DMS153 treated with DMSO at 0.1 percent for 48 hours (cell line): Measurements from ENCODE around the gene ESRRA.

Source experiments
- DNase-seq: peaks from one replicate; lab custom pipeline; 2025; ENCODE audit not compliant: unreplicated experiment; lab: John Stamatoyannopoulos, UW

ESRRA gene

DNA sequence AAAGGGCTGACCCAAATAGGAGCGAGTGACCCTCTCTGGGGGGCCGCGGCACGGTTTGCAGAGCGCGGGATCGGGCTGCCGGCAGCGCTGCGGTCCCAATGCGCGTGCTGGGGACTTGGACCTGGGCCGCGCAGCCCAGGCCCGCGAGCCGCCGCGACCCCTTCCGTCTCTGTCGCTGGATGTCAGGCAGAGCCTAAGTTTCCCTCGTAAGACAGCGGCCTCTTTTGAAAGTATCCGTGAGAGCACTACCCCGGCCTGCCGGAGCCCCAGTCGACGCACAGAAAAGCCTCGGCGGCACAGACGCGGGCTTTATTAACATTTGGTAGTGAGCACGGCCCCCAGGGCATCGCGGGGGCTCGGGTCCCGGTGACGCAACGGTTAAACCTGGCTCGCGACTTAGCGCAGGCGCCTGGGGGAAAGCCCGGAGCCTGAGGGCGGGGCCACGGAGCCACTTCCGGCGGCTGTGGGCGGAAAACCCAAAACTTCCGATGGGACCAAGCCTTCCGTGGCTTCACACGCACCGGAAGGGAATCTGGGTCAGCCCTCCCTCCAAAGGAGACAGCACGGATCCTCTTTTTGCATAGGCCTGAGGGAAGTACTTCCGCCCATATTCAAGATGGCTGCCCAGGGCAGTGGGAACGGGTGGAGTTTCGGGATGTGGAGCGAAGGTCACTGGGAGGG is 35.6 kb upstream of the ESRRA start:
- DNase-seq: peak; percentile 98

DNA sequence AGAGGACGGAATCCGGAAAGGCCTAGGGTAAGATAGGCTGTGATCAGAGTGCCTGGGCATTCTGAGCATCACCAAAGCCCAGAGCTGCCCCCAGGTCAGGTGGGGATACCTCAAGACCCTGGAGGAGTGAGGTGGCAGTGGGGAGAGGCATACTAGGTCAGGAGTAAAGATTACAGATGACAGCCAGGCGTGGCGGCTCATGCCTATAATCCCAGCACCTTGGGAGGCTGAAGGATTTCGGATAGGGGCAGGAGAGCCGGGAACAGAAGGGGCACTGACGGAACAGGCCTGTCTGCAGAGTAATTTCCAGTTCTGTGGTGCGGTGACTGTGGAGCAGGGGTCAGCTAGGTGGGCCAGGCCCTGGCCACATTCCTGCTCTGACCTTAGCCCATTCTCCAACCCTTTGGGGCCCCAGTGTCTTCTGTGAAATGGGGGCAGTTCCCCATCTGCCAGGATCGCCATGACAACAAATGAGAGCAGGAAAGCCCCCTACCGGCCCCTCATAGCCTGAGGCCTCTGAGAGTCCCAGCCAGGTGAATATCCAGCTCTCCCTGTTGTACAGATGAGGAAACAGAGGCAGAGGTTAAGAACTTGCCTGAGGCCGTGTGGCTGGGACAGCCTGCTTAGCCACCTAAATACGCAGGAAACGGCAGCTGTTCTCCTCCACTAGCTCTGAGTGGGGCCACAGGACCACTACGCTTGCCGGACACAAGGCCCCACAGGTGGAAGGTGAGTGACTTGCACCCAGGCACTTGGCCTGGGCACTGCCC is 30.1 kb upstream of the ESRRA start:
- DNase-seq: no peak

DNA sequence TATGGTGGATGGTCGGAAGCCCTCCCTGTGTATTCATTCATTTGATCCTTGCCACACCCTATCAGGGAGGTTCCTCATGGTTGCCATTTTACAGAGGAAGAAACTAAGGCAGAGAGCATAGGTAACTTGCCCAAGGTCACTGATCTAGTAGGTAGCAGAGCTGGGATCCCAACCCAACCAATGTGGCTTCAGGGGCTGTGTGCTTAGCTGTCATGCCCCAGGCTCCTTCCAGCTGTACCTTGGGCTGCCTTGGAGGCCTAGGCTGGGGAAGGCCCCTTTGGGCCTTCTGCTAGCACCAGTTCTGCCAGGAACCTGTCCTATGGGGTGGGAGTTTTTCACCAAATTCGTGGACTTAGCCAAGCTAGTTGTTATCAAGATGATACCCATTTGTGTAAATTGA is 29.5 kb upstream of the ESRRA start:
- DNase-seq: no peak

DNA sequence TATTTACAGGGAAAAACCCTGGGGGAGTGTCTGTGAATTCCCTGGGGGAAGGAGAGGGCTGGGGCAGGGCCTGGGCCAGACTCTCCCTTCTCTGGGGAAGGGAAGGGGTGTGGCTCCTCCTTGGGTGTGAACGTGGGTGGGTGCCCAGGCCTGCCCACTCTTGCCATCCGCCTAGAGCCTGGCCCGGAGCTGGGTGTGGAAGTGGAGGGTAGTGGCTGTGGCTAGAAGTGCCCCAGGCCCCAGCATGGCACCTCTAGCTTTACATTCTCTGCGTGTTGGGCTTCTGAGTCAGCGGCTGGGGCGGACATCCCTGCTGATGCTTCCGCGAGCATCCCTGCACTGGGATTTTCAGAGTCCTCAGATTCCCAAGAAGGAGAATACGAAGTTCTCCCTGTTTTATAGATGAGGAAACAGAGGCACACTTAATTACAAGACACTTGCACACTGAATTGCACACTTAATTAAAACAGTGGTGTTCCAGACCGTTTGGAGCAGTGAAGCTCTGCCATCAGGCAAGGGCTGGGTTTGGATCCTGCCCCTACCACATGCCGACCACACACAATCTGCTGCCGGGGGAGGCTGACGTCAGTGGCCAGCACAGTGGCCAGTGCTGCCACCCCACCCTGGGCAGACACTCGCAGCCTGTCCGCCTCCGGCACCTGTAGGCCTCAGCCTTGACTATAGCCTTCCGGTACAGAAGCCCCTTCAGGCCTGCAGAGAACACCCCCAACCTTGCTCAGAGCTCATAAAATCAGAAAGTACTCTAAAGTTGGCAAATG is 28.5 kb upstream of the ESRRA start:
- no peak for DNase-seq

DNA sequence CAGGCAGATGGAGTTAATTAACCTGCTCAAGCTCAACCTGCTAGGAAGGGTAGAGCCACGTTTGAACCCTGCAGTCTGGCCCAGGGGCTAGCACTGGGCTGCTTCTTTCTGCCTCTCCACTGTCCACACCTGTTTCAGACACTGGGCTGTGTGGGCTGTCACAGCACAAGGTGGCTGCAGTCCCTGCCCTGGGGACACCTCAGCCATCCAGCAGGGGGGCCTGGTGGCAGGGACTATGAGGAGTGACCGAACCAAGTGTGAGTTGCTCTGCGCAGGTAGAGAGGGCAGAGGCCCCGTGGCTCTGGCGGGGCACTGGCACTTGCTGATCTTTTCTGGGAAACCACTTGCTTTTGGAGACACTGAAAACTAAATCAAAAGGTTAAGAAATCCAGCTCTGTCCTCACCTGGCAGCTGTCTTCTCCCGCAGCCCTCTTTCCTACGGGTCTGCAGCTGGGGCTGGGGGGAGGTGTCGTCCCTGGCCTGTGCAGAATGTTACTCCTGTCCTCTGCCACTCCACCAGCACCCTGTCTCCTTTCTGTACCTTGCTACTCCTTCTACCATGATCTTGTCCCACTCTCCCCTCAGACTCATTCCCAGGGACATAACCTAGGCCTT is 26.6 kb upstream of the ESRRA start:
- no peak for DNase-seq

DNA sequence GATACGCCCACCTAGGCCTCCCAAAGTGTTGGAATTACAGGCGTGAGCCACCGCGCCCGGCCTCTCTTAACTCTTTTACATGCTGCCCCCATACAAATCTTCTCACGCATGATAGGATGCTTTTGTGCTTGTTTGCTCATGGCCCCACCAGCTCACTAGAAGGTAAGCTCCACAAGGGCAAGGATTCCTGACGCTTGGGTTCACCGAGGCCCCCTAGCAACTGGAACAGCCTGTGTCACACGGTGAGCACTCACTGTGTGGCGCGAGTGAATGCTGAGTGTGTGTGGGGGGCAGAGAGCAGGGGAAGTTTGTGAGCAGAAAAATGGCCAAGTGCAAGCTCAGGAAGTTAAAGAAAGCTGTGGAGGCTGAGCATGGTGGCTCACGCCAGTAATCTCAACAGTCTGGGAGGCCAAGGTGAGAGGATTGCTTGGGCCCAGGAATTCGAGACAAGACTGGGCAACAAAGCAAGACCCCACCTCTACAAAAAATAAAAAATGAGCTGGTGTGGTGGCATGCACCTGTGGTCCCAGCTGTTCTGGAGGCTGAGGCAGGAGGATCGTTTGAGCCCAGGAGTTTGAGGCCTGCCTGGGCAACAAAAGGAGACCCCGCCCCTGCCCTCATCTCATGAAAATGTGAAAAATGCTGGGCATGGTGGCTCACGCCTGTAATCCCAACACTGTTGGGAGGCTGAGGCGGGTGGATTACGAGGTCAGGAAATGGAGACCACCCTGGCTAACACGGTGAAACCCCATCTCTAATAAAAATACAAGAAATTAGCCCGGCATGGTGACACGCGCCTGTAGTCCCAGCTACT is 23.2 kb upstream of the ESRRA start:
- DNase-seq: no peak

DNA sequence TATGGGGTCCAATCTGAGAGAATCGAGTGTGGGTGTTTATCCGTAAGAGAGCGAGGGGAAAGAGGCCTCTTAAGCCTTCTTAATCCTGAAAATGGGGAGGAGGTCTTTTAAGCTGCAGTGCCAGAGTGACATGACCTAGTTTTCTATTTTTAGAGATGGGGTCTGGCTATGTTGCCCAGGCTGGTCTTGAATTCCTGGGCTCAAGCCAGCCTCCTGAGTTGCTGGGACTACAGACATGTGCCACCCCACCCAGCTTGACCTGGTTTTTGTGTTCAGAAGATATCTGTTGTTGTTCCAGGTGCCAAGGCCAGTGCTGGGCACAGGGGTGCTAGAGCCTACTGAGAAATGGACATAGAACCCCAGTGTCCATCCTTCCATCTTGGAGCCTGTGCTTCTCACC is 22.2 kb upstream of the ESRRA start:
- DNase-seq: no peak

DNA sequence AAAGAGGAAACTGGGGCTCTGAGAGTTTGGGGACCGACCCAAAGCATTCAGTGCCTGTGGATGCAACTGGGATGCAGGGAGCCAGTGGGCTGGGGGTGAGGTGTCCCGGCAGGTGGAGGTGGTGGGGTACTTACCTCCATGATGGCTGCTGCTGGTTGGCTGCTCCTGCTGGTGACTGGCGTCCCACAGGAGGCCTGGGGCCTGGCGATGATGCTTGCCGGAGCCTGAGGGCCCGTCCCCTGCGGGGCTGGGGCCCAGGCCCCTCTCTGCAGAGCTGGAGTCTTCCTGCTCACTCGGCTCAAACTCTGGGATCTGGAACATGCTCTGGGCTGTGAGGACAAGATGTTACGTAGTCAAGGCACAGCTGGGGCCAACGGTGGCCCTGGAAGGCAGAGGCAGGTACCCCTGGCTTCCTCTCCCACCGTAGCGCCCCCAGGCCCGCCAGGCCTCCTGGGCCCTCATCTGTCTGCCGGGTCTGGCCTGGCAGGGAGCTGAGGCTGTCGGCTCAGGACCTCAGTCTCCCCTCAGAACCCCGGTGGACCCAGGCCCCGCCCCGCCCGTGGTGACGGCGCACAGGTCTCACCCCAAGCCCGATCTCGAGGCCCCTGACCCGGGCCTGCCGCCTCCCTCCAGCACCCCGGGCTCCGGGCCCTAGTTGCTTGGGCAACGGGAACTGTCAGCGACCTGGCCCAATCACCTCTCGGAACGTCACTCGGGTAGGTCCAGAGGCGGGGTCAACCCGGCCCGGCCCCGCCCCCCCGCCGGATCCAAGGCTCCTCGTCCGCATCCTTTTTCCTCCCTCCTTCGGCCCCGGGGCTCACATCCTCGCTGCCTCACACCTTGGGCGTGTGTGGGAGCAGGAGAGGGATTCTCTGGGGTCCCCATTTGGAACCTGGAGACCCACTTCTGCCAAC is 21.0 kb upstream of the ESRRA start, which contains the start of gene BAD:
Gene BAD, minus strand, starts transcription at position 618 of the 914 bp plus-strand sequence. Its CDS starts 297 bp downstream, at position 321.
- peak; percentile 84 for DNase-seq

DNA sequence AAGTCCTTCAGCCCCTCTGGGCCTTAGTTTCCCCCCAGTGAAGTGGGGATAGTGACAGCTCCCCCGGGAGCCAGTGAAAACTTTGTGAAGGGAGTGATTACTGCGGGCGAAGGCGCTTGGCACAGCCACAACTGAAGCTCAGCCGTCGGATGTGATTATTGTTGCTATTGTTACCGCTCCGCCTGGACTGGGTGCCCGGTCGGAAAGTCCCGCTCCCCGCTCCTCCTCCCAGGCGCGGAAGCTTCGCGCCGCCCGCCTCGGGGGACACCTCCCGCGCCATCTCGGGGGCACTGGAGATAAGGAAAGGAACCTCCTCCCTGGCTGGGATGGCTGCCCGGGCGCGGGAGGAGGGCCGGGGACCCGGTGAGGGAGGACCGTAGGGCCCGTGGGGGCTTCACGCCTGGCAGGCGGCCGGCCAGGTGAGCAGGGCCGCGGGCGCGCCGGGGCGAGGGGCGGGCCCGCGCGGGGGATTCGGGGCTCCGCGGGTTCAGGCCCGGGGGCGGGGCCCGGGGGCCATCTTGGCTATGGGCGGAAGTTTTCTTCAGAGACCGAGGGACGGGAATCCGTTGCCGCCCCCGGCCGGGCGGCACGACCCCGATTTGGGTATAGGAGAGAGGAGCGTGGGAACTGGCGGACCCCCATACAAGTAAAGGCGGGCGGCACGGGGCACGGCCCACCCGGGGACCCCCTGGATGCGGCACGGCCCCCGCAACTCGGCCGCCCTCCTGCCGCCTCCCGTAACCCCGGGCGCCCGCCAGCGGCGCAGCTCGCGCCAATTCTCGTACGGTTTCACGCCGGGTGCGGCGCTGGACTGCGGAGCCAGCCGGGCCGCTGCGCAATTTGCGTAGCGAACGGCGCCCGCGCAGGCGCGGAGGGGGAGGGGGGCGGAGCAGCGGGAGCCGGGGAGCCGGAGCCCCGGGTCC is 20.1 kb upstream of the ESRRA start, which contains the start of gene GPR137:
Gene GPR137, plus strand, starts transcription at position 887 of the 923 bp plus-strand sequence. CDS start 677 bp downstream, outside the sequence.
- DNase-seq: peak; percentile 68

DNA sequence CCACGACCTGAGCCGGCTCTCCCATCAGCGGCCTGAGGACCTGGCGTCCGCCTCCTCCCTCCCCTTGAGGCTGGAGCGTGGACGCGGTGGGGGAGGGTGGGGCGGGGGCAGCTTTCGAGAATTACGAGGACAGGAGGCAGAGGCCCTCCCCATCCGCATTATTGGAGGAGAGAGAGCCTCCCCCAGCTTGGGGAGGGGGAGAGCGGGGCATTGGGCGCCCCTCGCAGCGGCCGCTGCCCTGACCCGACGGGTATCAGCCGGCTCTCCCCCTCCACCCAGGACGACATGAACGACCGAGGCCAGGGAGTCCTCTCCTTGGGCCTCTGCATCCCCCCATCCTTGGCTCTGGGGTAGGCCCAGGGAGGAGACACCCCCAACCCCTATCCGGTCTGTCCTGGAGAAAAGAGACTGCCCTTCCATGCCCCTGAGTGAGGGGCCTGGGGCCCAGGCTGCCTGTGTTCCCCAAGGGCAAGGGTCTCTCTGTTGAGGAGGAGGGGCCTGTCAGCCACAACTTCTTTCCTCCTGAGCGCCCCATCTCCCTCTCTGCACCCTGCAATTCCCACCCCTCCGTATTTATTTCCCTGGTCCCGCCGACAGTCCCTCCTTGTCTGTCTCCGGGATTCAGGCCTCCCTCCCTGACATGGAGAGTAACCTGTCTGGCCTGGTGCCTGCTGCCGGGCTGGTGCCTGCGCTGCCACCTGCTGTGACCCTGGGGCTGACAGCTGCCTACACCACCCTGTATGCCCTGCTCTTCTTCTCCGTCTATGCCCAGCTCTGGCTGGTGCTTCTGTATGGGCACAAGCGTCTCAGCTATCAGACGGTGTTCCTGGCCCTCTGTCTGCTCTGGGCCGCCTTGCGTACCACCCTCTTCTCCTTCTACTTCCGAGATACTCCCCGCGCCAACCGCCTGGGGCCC is 19.2 kb upstream of the ESRRA start:
- peak; percentile 25 for DNase-seq

DNA sequence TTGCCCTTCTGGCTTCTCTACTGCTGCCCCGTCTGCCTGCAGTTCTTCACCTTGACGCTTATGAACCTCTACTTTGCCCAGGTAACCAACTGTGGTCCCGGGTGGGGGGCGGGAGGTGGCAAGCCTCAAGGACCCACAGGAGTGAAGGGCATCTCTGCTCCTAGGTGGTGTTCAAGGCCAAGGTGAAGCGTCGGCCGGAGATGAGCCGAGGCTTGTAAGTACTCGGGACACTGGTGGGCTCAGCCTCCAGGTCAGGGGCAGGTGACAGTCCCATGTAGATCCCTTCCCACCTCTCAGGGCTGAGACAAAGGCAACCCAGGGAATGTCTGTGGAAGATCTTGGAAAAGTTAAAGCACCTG is 18.5 kb upstream of the ESRRA start:
- DNase-seq: no peak

DNA sequence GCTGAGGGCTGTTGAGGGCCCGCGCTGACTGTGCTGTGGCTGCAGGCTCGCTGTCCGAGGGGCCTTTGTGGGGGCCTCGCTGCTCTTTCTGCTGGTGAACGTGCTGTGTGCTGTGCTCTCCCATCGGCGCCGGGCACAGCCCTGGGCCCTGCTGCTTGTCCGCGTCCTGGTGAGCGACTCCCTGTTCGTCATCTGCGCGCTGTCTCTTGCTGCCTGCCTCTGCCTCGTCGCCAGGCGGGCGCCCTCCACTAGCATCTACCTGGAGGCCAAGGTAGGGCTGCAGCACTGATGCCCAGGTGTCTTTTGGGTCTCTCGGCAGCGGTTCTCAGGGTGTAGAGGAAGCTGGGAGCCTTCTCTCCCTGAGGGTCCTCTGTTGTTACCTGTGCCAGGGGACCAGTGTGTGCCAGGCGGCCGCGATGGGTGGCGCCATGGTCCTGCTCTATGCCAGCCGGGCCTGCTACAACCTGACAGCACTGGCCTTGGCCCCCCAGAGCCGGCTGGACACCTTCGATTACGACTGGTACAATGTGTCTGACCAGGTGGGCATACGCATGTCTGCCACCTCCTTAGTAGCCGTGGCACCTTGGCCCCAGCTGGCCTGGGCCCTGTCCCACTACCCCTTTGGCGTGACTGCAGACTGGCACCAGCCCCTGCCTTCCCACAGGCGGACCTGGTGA is 17.5 kb upstream of the ESRRA start:
- no peak for DNase-seq

DNA sequence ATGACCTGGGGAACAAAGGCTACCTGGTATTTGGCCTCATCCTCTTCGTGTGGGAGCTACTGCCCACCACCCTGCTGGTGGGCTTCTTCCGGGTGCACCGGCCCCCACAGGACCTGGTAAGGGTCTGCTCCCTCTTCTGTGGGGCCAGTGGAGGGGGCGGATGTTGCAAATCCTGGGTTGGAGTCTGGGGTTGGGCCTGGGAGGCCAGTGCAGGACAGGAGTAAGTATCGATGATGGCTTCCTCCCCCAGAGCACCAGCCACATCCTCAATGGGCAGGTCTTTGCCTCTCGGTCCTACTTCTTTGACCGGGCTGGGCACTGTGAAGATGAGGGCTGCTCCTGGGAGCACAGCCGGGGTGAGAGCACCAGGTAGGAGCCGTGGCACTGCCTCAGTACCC is 17.0 kb upstream of the ESRRA start:
- DNase-seq: no peak

DNA sequence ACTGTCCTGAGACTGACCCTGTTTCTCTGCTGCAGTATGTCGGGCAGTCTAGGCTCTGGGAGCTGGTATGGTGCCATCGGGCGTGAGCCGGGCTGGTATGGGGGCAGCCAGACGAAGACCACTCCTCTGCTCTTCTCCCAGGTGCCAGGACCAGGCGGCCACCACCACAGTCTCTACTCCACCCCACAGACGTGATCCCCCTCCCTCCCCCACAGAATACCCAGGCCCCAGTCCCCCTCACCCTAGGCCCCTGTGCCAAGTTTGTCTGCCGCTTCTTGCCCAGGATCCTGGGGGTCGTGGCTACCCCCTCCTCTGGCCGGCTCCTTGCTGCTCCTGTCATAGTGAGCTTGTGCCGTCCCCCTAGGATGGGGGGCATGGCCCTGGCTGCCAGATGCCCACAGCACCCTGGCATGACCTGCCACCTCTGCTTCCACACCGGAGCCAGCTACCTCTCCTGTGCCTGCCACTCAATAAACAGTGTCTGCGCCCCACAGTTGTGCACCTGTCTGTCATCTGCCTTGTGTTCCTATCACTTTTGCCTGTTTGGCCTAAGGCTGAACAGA is 16.2 kb upstream of the ESRRA start:
- no peak for DNase-seq

DNA sequence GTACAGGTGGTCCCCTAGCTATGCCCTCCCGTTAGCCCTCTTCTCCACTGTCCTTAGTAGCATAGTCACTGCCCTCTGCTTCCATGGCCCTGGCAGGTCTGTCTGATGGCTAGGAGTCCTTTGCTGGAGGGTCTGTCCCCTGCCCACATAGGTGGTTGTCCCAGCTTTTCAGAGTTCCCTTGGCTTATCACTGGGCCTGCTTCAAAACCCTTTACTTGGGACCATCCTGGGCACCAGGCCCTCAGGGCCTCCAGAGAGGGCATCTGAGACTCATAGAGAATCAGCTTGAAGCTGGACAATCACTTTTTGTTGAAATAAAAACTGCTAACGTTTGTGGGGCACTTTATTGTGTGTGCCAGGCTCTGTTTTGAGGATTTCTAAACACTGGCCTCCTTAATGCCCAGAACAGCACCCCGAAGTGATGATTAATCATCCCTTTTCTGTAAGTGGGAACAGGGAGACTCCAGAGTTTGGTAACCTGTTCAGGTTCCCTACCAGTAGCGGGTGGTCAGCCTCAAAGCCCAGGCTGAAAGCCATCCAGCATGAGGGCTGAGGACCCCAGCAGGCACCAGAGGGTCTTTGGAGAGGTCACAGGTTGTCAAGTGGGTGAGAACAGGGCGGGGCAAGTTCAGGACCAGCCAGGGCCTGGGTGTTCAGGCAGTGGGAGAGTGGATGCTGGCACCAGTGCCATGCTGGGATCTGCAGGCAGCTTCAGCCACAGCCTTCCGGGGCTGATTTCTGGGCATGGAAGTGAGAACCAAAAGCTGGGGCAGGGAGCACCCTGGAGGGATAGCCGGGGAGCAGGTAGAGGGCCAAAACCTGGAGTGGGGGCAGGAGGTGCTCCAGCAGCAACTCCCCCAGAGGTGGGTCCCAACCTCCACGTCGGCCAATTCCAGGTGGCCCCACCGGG is 14.7 kb upstream of the ESRRA start:
- DNase-seq: no peak
